H1 (cell line): Measurements from ENCODE around the gene TCEAL4. TPM values are rescaled to one million over a fixed set of nuclear protein-coding genes. Genes with fewer than 3 reads are reported as not detected.

Experiments
- ASH2L ChIP-seq: fragments of 200-600, 300-600 bp; sonication (generic); IDR thresholded peaks from one replicate; pipeline ENCODE4 v1.7.1; 2017; ENCODE audit warnings: low read length
- CEBPB ChIP-seq: IDR thresholded peaks from 2 replicates; pipeline ENCODE4 v1.6.1; 2012; ENCODE audit warnings: low read depth, low read length
- GABPA ChIP-seq: IDR thresholded peaks from 2 replicates; pipeline ENCODE4 v1.6.1; 2011; ENCODE audit warnings: mild to moderate bottlenecking, low read length, moderate library complexity, borderline replicate concordance; ENCODE audit not compliant: insufficient read depth
- JUND ChIP-seq: IDR thresholded peaks from 2 replicates; pipeline ENCODE4 v1.6.1; 2011; ENCODE audit warnings: mild to moderate bottlenecking, improper control_type of control experiment, low read length
- TAF1 ChIP-seq: IDR thresholded peaks from 2 replicates; pipeline ENCODE4 v1.6.1; 2011; ENCODE audit warnings: mild to moderate bottlenecking, low read depth, low read length
- YY1 ChIP-seq: IDR thresholded peaks from 2 replicates; pipeline ENCODE4 v1.6.1; 2011; ENCODE audit warnings: low read depth, mild to moderate bottlenecking, low read length
- polyA plus RNA-seq, 7 experiments: library from polyadenylated mRNA; depleted of rRNA in 3 of 7; stranded (reverse) in 5 of 7; unstranded in 2 of 7; fragments of >200 nt in 5 of 7; fragments of 200-250 nt in 2 of 7; gene quantifications; 1 replicate in 5 of 7; 2 replicates in 1 of 7; 4 replicates in 1 of 7; pipeline versions ENCODE4 v1.2.1 to v1.2.3, GENCODE V29; 2011 to 2013; ENCODE audit warnings: missing spikeins in 2 of 7, mixed read lengths in 2 of 7
- total RNA-seq: library from RNA; stranded (reverse); fragmentation: NEBNext Ultra II Directional; extraction: Animal tissue kit (Norgen Biotek cat#: 25700); gene quantifications from 2 replicates; pipeline ENCODE4 v1.2.1, GENCODE V29; 2021

The TCEAL4 gene
- total and polyA plus RNA-seq, 2 of the 8 experiments (the other 6 are each of a cell fraction or from before 2014, with no cell fraction given), result 10.1 to 53.0 TPM

GRCh38 chrX:103538728-103539127 lies 46.6 kb upstream of the TCEAL4 start (continued):
- TF ChIP-seq TAF1 (no peak), YY1 (no peak), JUND (no peak), GABPA (no peak), CEBPB (no peak), ASH2L (no peak)
